ACC112 (cell line): ENCODE results near the gene FAM20C.

Experiments
- H2AFZ ChIP-seq: fragments of 200-600 bp; sonication (generic); one replicate; pipeline ENCODE4 v1.6.0; 2017; ENCODE audit warnings: antibody characterized with exemption, low read length; ENCODE audit not compliant: unreplicated experiment
- H3K27ac ChIP-seq: fragments of 200-600 bp; sonication (generic); 2 replicates; pipeline ENCODE4 v1.5.1; 2014; ENCODE audit warnings: low read depth, mild to moderate bottlenecking, antibody characterized with exemption, low read length, moderate library complexity
- H3K27me3 ChIP-seq: fragments of 200-600 bp; sonication (generic); 2 replicates; pipeline ENCODE4 v1.6.1; 2014; ENCODE audit warnings: mild to moderate bottlenecking, antibody characterized with exemption, low read length, moderate library complexity, mixed read lengths; ENCODE audit not compliant: insufficient read depth
- H3K36me3 ChIP-seq: fragments of 200-600 bp; sonication (generic); 2 replicates; pipeline ENCODE4 v1.6.1; 2016; ENCODE audit warnings: mild to moderate bottlenecking, antibody characterized with exemption, low read length, moderate library complexity, mixed read lengths; ENCODE audit not compliant: insufficient read depth
- H3K4me1 ChIP-seq: fragments of 200-600 bp; sonication (generic); one replicate; pipeline ENCODE4 v1.6.1; 2016; ENCODE audit warnings: low read length, mixed read lengths; ENCODE audit not compliant: insufficient read depth, unreplicated experiment, control insufficient read depth
- H3K4me3 ChIP-seq: fragments of 200-600 bp; sonication (generic); 2 replicates; pipeline ENCODE4 v1.5.1; 2014; ENCODE audit warnings: mild to moderate bottlenecking, low read depth, low read length
- H3K79me2 ChIP-seq: fragments of 200-600 bp; sonication (generic); one replicate; pipeline ENCODE4 v1.6.0; 2016; ENCODE audit warnings: low read length; ENCODE audit not compliant: control insufficient read depth, unreplicated experiment, insufficient read depth

The FAM20C gene

GRCh38 chr7:280461-280860 is 88.1 kb downstream of the FAM20C start:
- Histone ChIP-seq H3K4me3 (no peak overlapping the region), H3K4me1 (no peaks in the 10 kb centered on the region), H3K27ac (no peak overlapping the region), H2AFZ (no peak overlapping the region), H3K36me3 (no peaks in the 10 kb centered on the region), H3K79me2 (no peaks in the 10 kb centered on the region), H3K27me3 (peaks cover 10% of the 10 kb centered on the region)

DNA sequence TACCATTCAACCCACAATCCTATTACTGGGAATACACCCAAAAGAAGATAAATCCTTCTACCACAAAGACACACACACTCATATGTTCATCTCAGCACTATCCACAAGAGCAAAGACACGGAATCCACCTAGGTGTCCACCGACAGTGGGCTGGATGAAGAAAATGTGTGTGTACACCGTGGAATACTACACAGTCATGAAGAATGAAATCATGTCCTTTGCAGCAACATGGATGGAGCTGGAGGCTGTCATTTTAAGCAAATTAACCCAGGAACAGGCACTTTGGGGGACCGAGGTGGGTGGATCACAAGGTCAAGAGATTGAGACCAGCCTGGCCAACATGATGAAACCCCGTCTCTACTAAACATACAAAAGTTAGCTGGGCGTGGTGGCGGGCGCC is 89.3 kb downstream of the FAM20C start:
- Histone ChIP-seq H3K4me1 (no peaks in the 10 kb centered on the region), H3K27me3 (peaks cover 21% of the 10 kb centered on the region), H3K4me3 (no peak overlapping the region), H3K27ac (no peak overlapping the region), H2AFZ (no peak overlapping the region), H3K36me3 (no peaks in the 10 kb centered on the region), H3K79me2 (no peaks in the 10 kb centered on the region)

DNA sequence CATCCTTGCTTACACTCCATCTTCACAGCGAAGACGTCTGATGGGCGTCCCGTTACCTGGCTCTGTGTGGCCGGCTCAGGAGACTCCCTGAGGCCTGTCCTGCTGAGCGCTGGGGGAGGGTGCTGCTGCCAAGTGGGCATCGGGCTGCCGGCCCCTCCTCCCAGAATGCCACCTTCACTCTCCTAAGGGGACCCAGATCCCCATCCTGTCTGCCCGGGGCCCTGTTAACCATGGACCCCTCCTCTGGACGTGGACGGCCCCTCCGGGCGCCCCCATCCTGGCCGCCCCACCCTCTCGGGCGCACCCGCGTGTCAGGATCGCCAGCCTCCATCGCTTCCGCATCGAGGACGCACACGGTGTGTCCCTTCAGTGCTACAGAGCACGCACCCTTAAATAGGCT is 90.2 kb downstream of the FAM20C start:
- no peak overlapping the region for H3K4me3 ChIP-seq
- no peaks in the 10 kb centered on the region for H3K79me2 ChIP-seq
- H3K36me3 ChIP-seq: no peaks in the 10 kb centered on the region
- no peak overlapping the region for H2AFZ ChIP-seq
- H3K27ac ChIP-seq: no peak overlapping the region
- H3K27me3 ChIP-seq: peaks cover 27% of the 10 kb centered on the region
- H3K4me1 ChIP-seq: no peaks in the 10 kb centered on the region

- Histone ChIP-seq H3K27me3 (peaks cover 48% of the 10 kb centered on the region), H3K27ac (no peak overlapping the region), H3K4me1 (no peaks in the 10 kb centered on the region), H3K36me3 (no peaks in the 10 kb centered on the region), H3K79me2 (no peaks in the 10 kb centered on the region), H2AFZ (no peak overlapping the region), H3K4me3 (no peak overlapping the region)
Observed at GRCh38 chr7:284762-285722, 92.7 kb downstream of the FAM20C start.

DNA sequence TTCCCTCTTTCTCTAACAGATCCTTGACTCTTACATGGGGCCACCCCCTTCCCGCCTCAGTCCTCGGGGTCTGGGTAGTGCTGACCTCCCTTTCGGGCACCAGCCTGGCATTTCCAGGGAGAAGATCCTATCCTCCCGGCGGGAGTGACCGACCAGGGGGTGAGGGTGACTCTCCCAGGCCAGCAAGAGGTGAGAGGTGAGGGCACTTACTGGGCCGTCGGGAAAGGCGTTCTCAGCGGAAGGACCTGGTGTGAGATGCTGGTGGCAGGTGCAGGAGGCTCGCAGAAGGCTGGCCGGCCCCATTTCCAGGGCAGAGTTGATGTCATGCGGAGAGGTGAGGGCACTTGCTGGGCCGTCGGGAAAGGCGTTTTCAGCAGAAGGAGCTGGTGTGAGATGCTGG is 93.4 kb downstream of the FAM20C start:
- no peaks in the 10 kb centered on the region for H3K4me1 ChIP-seq
- peaks cover 55% of the 10 kb centered on the region for H3K27me3 ChIP-seq
- H3K27ac ChIP-seq: no peak overlapping the region
- H3K4me3 ChIP-seq: no peak overlapping the region
- no peaks in the 10 kb centered on the region for H3K79me2 ChIP-seq
- H3K36me3 ChIP-seq: no peaks in the 10 kb centered on the region
- no peak overlapping the region for H2AFZ ChIP-seq

GRCh38 chr7:286266-286665 is 93.9 kb downstream of the FAM20C start:
- Histone ChIP-seq H2AFZ (no peak overlapping the region), H3K36me3 (no peaks in the 10 kb centered on the region), H3K4me3 (no peak overlapping the region), H3K27ac (no peak overlapping the region), H3K4me1 (no peaks in the 10 kb centered on the region), H3K27me3 (peaks cover 60% of the 10 kb centered on the region), H3K79me2 (no peaks in the 10 kb centered on the region)

DNA sequence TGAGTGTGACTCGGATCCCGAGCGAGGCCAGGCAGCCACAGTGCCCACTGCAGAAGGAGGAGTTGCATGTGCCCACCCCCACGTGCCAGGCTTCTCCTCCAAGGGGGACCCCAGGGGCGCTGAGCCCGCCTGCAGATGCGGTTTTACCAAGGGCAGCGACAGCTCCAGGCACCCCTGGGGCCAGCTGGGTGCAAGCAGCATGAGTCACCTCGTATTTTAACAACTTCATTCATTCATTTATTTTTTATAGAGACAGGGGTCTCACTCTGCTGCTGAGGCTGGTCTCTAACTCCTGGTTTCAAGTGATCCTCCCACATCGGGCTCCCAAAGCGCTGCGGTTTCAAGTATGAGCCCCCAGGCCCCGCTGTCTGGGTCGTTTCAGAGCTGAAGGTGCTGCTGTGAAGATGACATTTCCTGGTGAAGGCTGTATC is 96.3 kb downstream of the FAM20C start:
- no peaks in the 10 kb centered on the region for H3K79me2 ChIP-seq
- no peak overlapping the region for H2AFZ ChIP-seq
- H3K4me1 ChIP-seq: no peaks in the 10 kb centered on the region
- H3K27me3 ChIP-seq: peaks cover 84% of the 10 kb centered on the region
- no peaks in the 10 kb centered on the region for H3K36me3 ChIP-seq
- no peak overlapping the region for H3K4me3 ChIP-seq
- H3K27ac ChIP-seq: no peak overlapping the region

GRCh38 chr7:289209-289755 is 96.9 kb downstream of the FAM20C start:
- Histone ChIP-seq H3K27ac (no peak overlapping the region), H3K4me3 (no peak overlapping the region), H3K4me1 (no peaks in the 10 kb centered on the region), H2AFZ (no peak overlapping the region), H3K36me3 (no peaks in the 10 kb centered on the region), H3K27me3 (peaks cover 90% of the 10 kb centered on the region), H3K79me2 (no peaks in the 10 kb centered on the region)

- Histone ChIP-seq H2AFZ (no peak within 1 kb of the TSS), H3K27ac (no peak within 1 kb of the TSS), H3K36me3 (no peaks in the 10 kb centered on the region), H3K79me2 (no peaks in the 10 kb centered on the region), H3K4me3 (no peak within 1 kb of the TSS), H3K27me3 (peaks cover 93% of the 10 kb centered on the region), H3K4me1 (no peaks in the 10 kb centered on the region)
Observed at GRCh38 chr7:289756-290553, 97.6 kb downstream of the FAM20C start, which contains the start of gene FOXL3. Gene FOXL3, plus strand, starts transcription at chr7:290170. Its CDS starts 0 bp downstream, at chr7:290170.

- Histone ChIP-seq H3K4me1 (no peaks in the 10 kb centered on the region), H3K27ac (no peak overlapping the region), H3K36me3 (no peaks in the 10 kb centered on the region), H2AFZ (no peak overlapping the region), H3K4me3 (no peak overlapping the region), H3K79me2 (no peaks in the 10 kb centered on the region), H3K27me3 (peaks cover 88% of the 10 kb centered on the region)
Observed at GRCh38 chr7:290554-291372, 98.4 kb downstream of the FAM20C start.
